Measurements from ENCODE around the gene TIMP2.
"Not testable (repeated sequence)": the region's sequence is repeated elsewhere in the genome, so short reads cannot be mapped to it uniquely, and the experiment has no call there.

TIMP2 gene

DNA sequence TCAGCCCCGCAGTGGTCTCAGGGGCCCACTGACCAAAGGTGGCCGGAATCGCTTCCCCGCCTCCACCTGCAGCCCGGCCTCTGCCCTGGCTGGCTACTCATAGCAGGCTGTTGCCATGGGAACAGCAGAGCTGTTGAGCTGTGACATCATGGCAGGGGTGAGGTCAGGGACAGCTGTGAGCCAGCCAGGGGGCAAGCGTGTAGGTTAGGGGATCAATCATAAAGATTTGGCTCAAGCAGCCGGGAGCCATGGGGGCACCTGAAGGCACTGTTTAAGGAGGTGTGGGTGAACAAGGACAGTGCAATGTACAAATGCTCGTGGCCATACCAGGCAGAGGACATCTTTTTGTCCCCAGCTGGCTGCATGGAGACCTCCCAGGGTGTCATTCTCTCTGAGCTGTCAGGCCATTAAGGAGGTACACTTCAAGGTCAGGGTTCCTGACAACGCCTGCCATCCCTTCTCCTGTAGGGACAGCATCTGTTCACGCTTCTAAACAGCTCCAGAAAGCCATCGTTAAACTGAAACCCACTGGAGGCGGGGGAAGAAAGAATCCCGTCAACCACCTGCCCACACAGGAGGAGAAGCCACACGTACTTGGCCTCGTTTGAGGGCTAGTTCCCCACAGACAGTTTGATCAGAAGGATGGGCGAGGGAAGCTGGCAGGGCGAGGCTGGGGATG is 21.9 kb downstream of the TIMP2 start, which contains the start of gene CEP295NL:
CEP295NL (minus strand) TSS at position 101 of the 679 bp plus-strand sequence. CDS start 1,373 bp downstream, outside the sequence.
- no peak for DNase-seq

GRCh38 chr17:78902231-78902630 is 23.0 kb downstream of the TIMP2 start:
- DNase-seq: not testable (repeated sequence)

DNA sequence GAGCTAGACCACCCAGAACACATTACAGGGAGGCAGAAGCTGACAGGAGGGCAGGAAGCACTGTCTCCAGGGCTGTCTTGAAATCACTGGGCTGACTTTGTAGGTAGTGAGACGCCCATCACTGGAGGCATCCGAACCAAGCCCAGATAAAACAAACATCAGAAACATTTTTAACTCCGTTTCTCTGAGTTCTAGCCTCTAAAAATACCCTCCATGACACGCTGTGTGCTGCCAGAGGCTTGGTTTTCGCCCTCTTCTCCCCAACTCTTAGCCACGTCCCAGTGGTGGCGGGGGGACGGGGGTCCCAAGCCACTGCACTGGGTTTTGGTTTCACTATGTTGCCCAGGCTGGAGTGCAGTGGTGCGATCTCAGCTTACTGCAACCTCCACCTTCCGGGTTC is 23.4 kb downstream of the TIMP2 start:
- no peak for DNase-seq

GRCh38 chr17:78900816-78901215 is 24.4 kb downstream of the TIMP2 start:
- DNase-seq: no peak

- DNase-seq: no peak
Observed at GRCh38 chr17:78899361-78900260, 25.6 kb downstream of the TIMP2 start.

- no peak for DNase-seq
Observed at GRCh38 chr17:78898947-78899346, 26.2 kb downstream of the TIMP2 start.

- no peak for DNase-seq
Observed at GRCh38 chr17:78898075-78898836, 26.9 kb downstream of the TIMP2 start.

GRCh38 chr17:78897664-78898047 is 27.5 kb downstream of the TIMP2 start:
- DNase-seq: no peak

GRCh38 chr17:78896834-78897663 is 28.1 kb downstream of the TIMP2 start:
- no peak for DNase-seq

DNA sequence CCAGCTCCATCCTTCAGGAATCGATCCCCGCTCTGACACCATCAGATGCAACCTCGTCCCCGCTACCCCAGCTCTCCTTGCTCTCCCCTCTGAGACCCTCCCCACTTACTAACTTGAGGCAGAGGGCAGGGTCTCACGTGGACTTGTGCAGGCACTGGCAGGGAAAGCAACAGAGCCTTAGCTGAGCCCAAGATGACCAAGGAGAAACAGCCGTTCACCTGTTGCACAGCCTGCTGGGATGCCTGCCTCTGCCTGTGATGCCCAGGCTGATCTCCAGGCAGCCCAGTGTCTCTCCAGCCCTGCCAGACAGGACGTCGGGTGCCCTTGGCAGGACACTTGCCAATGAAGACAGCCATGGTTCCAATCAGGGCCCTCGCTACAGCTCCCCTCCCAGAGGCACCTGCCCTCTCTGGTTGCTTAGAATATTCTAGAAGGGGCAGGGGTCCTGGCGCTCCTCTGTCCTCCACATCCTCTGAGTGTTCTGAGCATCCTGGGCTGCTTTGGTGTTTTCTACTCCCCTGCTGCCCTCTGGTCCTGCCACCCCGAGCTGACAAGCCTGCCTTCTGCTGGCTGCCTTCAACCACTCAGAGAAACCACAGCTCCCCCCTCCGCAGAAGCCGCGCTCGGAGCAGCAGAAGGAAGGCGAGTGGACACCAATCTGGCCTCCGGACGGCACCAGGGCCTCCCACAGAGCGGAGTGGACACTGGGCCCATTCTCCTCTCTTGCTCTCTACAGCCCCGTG is 28.9 kb downstream of the TIMP2 start:
- DNase-seq: no peak

DNA sequence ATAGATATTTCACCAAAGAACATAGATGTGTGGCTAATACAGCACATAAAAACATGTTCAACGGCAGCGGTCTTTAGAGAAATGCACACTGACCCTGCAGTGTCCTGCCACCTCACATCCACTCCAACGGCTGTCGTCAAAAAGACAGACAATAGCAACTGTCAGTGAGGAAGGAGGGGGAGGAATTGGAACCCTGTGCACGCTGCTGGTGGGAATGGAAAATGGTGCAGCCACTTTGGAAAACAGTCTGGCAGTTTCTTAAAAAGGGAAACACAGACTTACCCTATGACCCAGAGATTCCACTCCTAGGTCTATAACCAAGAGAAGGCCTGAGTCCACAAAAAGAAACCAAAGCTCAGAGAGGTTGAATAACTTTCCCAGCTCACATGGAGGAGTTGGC is 29.9 kb downstream of the TIMP2 start:
- no peak for DNase-seq

DNA sequence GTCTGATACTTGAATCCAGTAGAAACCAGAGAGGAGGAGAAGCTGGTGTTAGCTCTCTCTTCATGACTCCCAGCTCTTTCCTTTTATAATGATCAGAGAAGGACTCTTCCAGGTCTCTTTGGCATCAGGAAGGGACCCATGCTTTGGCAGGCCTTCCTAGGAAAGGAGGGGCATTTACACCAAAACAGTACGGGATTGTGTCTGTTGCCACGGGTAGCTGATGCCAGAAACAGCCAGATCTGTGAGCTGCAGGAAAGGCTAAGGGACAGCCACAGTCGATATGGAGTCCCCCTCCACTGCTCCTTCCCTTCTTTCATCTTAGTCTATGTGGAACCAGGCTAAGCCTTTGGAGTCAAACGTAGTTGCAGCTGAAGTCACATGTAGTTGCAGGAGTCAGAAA is 31.5 kb downstream of the TIMP2 start:
- no peak for DNase-seq

DNA sequence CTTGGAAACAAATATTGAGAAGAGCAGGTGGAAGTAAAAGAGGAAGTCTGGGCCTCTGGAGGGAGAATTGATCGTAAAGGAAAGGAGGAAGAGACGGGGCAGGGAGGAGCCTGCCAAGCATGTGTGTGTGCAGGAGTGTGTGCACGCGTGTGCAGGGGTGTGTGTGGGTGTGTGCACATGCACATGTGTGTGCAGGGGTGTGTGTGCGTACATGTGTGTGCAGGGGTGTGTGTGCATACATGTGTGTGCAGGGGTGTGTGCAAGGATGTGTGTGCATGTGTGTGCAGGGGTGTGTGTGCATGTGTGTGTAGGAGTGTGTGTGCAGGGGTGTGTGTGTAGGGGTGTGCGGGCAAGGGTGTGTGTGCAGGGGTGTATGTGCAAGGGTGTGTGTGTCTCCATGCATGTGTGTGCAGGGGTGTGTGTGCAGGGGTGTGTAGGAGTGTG is 32.2 kb downstream of the TIMP2 start:
- no peak for DNase-seq

- DNase-seq: no peak
Observed at GRCh38 chr17:78892520-78892919, 32.7 kb downstream of the TIMP2 start.

- DNase-seq: no peak
Observed at GRCh38 chr17:78892062-78892456, 33.1 kb downstream of the TIMP2 start.

DNA sequence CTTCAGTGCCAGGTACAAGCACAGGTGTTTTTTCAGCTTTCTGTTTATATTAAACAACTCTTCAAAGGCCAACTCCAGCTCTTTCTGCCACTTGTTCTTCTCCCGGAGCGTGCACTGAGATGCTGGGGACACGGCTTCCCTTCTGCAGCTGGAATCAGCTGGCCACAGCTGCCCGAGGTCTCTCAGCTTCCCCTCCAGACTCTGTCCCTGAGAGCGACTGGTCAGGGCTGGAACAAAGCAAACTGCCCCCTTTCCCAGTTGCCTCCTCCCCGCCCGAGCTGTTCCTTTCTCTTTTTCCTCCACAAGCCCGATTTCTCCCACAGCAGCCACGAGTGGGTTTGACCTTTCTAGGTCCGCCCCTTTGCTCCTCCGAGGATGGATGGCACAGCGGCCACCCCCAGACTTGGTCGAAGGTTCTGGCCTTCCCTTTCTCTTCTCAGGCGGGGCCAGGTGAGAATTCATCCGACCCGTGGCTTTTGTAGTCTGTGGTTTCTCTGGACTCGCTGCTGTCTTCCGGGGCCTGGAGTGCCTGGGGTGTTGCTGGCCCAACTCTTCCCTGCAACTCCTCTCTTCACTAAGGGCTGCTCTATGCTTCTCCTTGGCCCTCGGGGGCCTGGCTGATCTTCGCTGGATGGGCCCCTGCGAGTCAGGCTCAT is 33.7 kb downstream of the TIMP2 start:
- DNase-seq: no peak

DNA sequence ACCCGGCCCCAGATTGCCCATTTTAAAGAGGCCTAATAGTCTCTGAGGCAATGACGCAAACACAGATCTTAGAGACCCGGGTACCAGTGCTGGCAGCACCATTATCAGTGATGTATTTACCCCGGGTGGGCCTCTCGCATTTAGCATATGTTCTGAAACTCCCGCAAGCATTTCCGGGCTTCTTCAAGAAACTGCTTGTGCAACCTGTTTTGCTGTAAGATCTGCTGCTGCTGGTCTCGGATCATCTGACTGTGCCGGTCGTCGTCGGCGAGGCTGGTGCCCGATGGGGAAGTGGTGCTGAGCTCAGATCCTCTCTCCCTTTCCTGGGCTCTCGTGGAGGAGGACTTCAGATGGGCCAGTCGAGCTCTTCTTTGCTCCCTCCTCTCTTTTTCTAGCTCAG is 34.7 kb downstream of the TIMP2 start:
- DNase-seq: peak; percentile 8 to 66 (median 41)

DNA sequence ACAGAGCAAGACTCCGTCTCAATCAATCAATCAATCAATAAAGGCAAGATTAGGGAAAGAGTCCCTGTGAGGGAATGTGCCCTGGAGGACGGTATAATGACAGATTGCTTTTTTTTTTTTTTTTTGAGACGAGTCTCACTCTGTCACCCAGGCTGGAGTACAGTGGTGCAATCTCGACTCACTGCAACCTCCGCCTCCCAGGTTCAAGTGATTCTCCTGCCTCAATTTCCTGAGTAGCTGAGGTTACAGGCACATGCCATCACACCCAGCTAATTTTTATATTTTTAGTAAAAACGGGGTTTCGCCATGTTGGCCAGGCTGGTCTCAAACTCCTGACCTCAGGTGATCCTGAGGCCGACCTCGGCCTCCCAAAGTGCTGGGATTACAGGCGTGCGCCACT is 35.1 kb downstream of the TIMP2 start:
- DNase-seq: not testable (repeated sequence)

- no peak for DNase-seq
Observed at GRCh38 chr17:78889531-78889930, 35.7 kb downstream of the TIMP2 start.

GRCh38 chr17:78888941-78889518 is 36.2 kb downstream of the TIMP2 start:
- no peak for DNase-seq

GRCh38 chr17:78886954-78887353 is 38.2 kb downstream of the TIMP2 start:
- no peak for DNase-seq
